IMR-90 (cell line): ENCODE results near the gene C5orf63. TPM values are rescaled to one million over a fixed set of nuclear protein-coding genes. Genes with fewer than 3 reads are reported as not detected.

Experiments used
- ATAC-seq: fragments of 200-7000 bp; cut with Tn5 transposase; 2 replicates; pipeline ENCODE4 v1.9.1; 2020; ENCODE audit warnings: low read depth, mild to moderate bottlenecking, moderate library complexity
- BruUV-seq: library from RNA; stranded (reverse); fragments of 400-500 nt; replicated peaks from 2 replicates; lab custom pipeline; 2021; lab: Mats Ljungman, UMichigan
- CTCF ChIA-PET: fragments of 300-600 bp; formaldehyde crosslinking; extraction: SDS; loops from one replicate; lab custom pipeline; 2021; ENCODE audit warnings: antibody characterized with exemption; lab: Yijun Ruan, JAX
- POLR2A ChIA-PET: fragments of 300-600 bp; sonication (Branson Sonifier 250); formaldehyde crosslinking; loops from one replicate; lab custom pipeline; 2022; ENCODE audit warnings: antibody characterized with exemption; ENCODE audit not compliant: unreplicated experiment; lab: Charles Lee
- DNase-seq: peaks from one replicate; pipeline ENCODE4 v3.0.0; 2013
- H2AFZ ChIP-seq: replicated peaks from 2 replicates; pipeline ENCODE3; 2013; ENCODE audit warnings: low read length, mild to moderate bottlenecking; ENCODE audit not compliant: poor library complexity
- H2AK5ac ChIP-seq: 2 replicates; pipeline ENCODE4 v1.6.1; 2013; ENCODE audit warnings: low read depth, low read length, inconsistent platforms
- H2AK9ac ChIP-seq: replicated peaks from 2 replicates; pipeline ENCODE3; 2013; ENCODE audit warnings: mild to moderate bottlenecking, low read depth, low read length, moderate library complexity; ENCODE audit not compliant: poor library complexity
- H2BK120ac ChIP-seq: 2 replicates; pipeline ENCODE4 v1.6.1; 2013; ENCODE audit warnings: low read depth, low read length, inconsistent platforms
- H2BK15ac ChIP-seq: 3 replicates; pipeline ENCODE4 v1.6.1; 2013; ENCODE audit warnings: low read depth, low read length, inconsistent platforms
- H2BK20ac ChIP-seq: 2 replicates; pipeline ENCODE4 v1.6.1; 2013; ENCODE audit warnings: low read depth, mild to moderate bottlenecking, inconsistent platforms, low read length, moderate library complexity
- H2BK5ac ChIP-seq: 2 replicates; pipeline ENCODE4 v1.6.1; 2013; ENCODE audit warnings: mild to moderate bottlenecking, low read depth, low read length, inconsistent platforms; ENCODE audit not compliant: poor library complexity, severe bottlenecking
- H3K14ac ChIP-seq: replicated peaks from 2 replicates; pipeline ENCODE4 v1.6.1; 2013; ENCODE audit warnings: low read depth, low read length, inconsistent platforms
- H3K18ac ChIP-seq: 2 replicates; pipeline ENCODE4 v1.6.1; 2013; ENCODE audit warnings: low read depth, low read length, control low read depth
- H3K23ac ChIP-seq: 2 replicates; pipeline ENCODE4 v1.6.1; 2013; ENCODE audit warnings: low read depth, low read length, inconsistent platforms
- H3K27ac ChIP-seq: 2 replicates; pipeline ENCODE4 v1.5.1; 2013; ENCODE audit warnings: mild to moderate bottlenecking, control low read depth, low read length; ENCODE audit not compliant: insufficient read depth
- H3K27me3 ChIP-seq: 2 replicates; pipeline ENCODE4 v1.6.1; 2013; ENCODE audit warnings: low read length; ENCODE audit not compliant: control insufficient read depth, insufficient read depth
- H3K36me3 ChIP-seq: 2 replicates; pipeline ENCODE4 v1.6.1; 2013; ENCODE audit warnings: low read length, mixed read lengths; ENCODE audit not compliant: control insufficient read depth, insufficient read depth
- H3K4ac ChIP-seq: 2 replicates; pipeline ENCODE4 v1.6.1; 2013; ENCODE audit warnings: low read depth, low read length, inconsistent platforms
- H3K4me1 ChIP-seq: 2 replicates; pipeline ENCODE4 v1.6.1; 2013; ENCODE audit warnings: low read length, mixed read lengths; ENCODE audit not compliant: control insufficient read depth, insufficient read depth
- H3K4me2 ChIP-seq: 2 replicates; pipeline ENCODE4 v1.6.1; 2013; ENCODE audit warnings: low read depth, mild to moderate bottlenecking, control low read depth, low read length, moderate library complexity
- H3K4me3 ChIP-seq: 2 replicates; pipeline ENCODE4 v1.5.1; 2013; ENCODE audit warnings: low read depth, mild to moderate bottlenecking, control low read depth, low read length, moderate library complexity; ENCODE audit not compliant: insufficient read depth
- H3K56ac ChIP-seq: 2 replicates; pipeline ENCODE4 v1.6.1; 2013; ENCODE audit warnings: low read length, inconsistent platforms; ENCODE audit not compliant: insufficient read depth; ENCODE audit errors: extremely low read depth
- H3K79me1 ChIP-seq, 2 experiments: 2 replicates each; pipeline ENCODE4 v1.6.1; 2013; ENCODE audit warnings: low read length in 2 of 2, inconsistent platforms in 1 of 2, low read depth in 1 of 2
- H3K9ac ChIP-seq: 2 replicates; pipeline ENCODE4 v1.6.1; 2013; ENCODE audit warnings: low read depth, low read length, control low read depth
- H3K9me1 ChIP-seq: 2 replicates; pipeline ENCODE4 v1.6.1; 2013; ENCODE audit warnings: low read length, inconsistent platforms; ENCODE audit not compliant: insufficient read depth
- H3K9me3 ChIP-seq: 2 replicates; pipeline ENCODE4 v1.6.1; 2013; ENCODE audit warnings: low read length; ENCODE audit not compliant: control insufficient read depth, insufficient read depth
- H4K20me1 ChIP-seq: 2 replicates; pipeline ENCODE4 v1.6.1; 2013; ENCODE audit warnings: low read length, inconsistent platforms; ENCODE audit not compliant: insufficient read depth
- H4K5ac ChIP-seq: 2 replicates; pipeline ENCODE4 v1.6.1; 2013; ENCODE audit warnings: mild to moderate bottlenecking, low read depth, low read length, control low read depth
- H4K8ac ChIP-seq, 2 experiments: 2 replicates each; pipeline ENCODE4 v1.6.1; 2013; ENCODE audit warnings: low read depth in 2 of 2, low read length in 2 of 2, control low read depth in 1 of 2, inconsistent platforms in 1 of 2
- H4K91ac ChIP-seq: 2 replicates; pipeline ENCODE4 v1.6.1; 2013; ENCODE audit warnings: low read depth, low read length, inconsistent platforms; ENCODE audit not compliant: insufficient read depth
- BHLHE40 ChIP-seq: fragments of 150-350 bp; IDR thresholded peaks from 2 replicates; pipeline ENCODE4 v1.6.1; 2016; ENCODE audit warnings: mild to moderate bottlenecking, low read depth, low read length
- CEBPB ChIP-seq: IDR thresholded peaks from 2 replicates; pipeline ENCODE4 v1.6.1; 2012; ENCODE audit warnings: low read depth, low read length, improper control_type of control experiment
- CTCF ChIP-seq: conservative IDR thresholded peaks from 2 replicates; pipeline ENCODE4 v1.5.1; 2012; ENCODE audit warnings: mild to moderate bottlenecking, low read depth, low read length, improper control_type of control experiment
- FOS ChIP-seq: fragments of 150-350 bp; IDR thresholded peaks from 2 replicates; pipeline ENCODE4 v1.6.1; 2016; ENCODE audit warnings: low read depth, low read length
- MAZ ChIP-seq: IDR thresholded peaks from 2 replicates; pipeline ENCODE4 v1.6.1; 2012; ENCODE audit warnings: low read depth, mild to moderate bottlenecking, low read length, improper control_type of control experiment, moderate library complexity, borderline replicate concordance
- MXI1 ChIP-seq: IDR thresholded peaks from 2 replicates; pipeline ENCODE4 v1.6.1; 2012; ENCODE audit warnings: low read depth, mild to moderate bottlenecking, low read length, moderate library complexity, borderline replicate concordance
- RCOR1 ChIP-seq: IDR thresholded peaks from 2 replicates; pipeline ENCODE4 v1.6.1; 2012; ENCODE audit warnings: mild to moderate bottlenecking, low read length, improper control_type of control experiment; ENCODE audit not compliant: insufficient replicate concordance
- USF2 ChIP-seq: fragments of 150-350 bp; IDR thresholded peaks from 2 replicates; pipeline ENCODE4 v1.6.1; 2017; ENCODE audit warnings: mild to moderate bottlenecking, antibody characterized with exemption, low read length, low read depth
- WGBS, 2 experiments: methylation state at CpG; one replicate each; pipeline versions ENCODE4 v1.1.5 to v1.1.7; 2013; ENCODE audit warnings: missing lambda C conversion rate in 2 of 2; ENCODE audit not compliant: insufficient read length in 1 of 2; ENCODE audit errors: extremely low coverage in 2 of 2; 5-methylcytosine and 5-hydroxymethylcytosine counted together
- dilution Hi-C: fragments of 300-500 bp; cut with HindIII; formaldehyde crosslinking; loops from one replicate; pipeline ENCODE4 v1.14.3; 2018; ENCODE audit warnings: low sequenced_read_pairs; ENCODE audit not compliant: unreplicated experiment
- in situ Hi-C: fragments of 300-500 bp; cut with MboI; formaldehyde crosslinking; loops from 3 replicates; pipeline ENCODE4 v1.14.3; 2019; ENCODE audit warnings: low sequenced_read_pairs, inconsistent platforms, mixed read lengths
- intact Hi-C: fragments of 100-400 bp; cut with micrococcal nuclease; formaldehyde crosslinking; loops from 2 replicates; pipeline ENCODE4 v1.10.0; 2022
- polyA plus RNA-seq, 3 experiments: library from polyadenylated mRNA; depleted of rRNA; stranded (reverse); fragments of >200 nt; gene quantifications; 2 replicates each; pipeline ENCODE4 v1.2.3, GENCODE V29; 2012; ENCODE audit warnings: low replicate concordance in 1 of 3
- total RNA-seq: library from RNA; depleted of rRNA; stranded (reverse); fragments of >200 nt; gene quantifications from 2 replicates; pipeline ENCODE4 v1.2.3, GENCODE V29; 2012

C5orf63 gene
- total and polyA plus RNA-seq, 2 of the 4 experiments (the other 2 are of a cell fraction), result 0.72 to 1.1 TPM

DNA sequence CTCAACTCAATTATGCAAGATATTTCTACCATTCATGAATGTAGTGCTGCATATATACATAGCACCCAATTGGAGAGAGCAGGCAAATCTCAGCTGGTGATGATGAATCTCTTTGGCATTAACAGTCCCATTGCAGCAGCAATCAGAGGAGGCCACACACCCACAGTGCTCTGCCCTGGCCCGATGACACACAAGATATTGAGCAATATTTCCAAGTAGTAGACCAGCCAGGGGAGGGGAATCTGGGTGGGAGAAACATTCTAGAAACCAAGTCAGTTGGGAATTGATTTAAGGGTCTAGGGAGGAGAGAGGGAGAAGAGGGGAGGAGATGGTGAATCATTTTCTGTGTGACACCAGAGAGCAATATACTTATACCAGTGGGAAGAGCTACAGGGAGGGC lies 14.9 kb upstream of the C5orf63 start:
- Histone ChIP-seq H4K8ac (peak overlapping the region in 1 of 2 experiments; percentile 61; a peak in 2 of 4 replicates), H3K36me3 (no peaks in the 10 kb centered on the region), H3K4me2 (peak overlapping the region; percentile 21; the same call in 1 of the 2 replicates), H4K20me1 (no peaks in the 10 kb centered on the region), H2BK20ac (peak overlapping the region; percentile 69; the same call in 1 of the 2 replicates), H3K9me1 (peaks cover 7% of the 10 kb centered on the region), H3K14ac (peak overlapping the region; percentile 73; the same call in 1 of the 2 replicates), H2BK120ac (peak overlapping the region; percentile 86), H2AK5ac (peak overlapping the region; percentile 30; the same call in 1 of the 2 replicates), H3K4me3 (no peak overlapping the region), H2BK5ac (peak overlapping the region; percentile 87), H2AFZ (peak overlapping the region; percentile 76), H3K27ac (peak overlapping the region; percentile 36; the same call in 1 of the 2 replicates), H3K18ac (peak overlapping the region; percentile 48; the same call in 1 of the 2 replicates), H3K56ac (no peak overlapping the region), H2BK15ac (peak overlapping the region; percentile 26; the same call in 1 of the 3 replicates), H3K4me1 (peaks cover 5% of the 10 kb centered on the region; the same call in 1 of the 2 replicates), H3K9ac (no peak overlapping the region), H3K4ac (peak overlapping the region; percentile 56), H4K91ac (peak overlapping the region; percentile 83; the same call in 1 of the 2 replicates), H3K23ac (peak overlapping the region; percentile 30), H4K5ac (peak overlapping the region; percentile 35; the same call in 1 of the 2 replicates), H3K9me3 (no peaks in the 10 kb centered on the region), H2AK9ac (peak overlapping the region; percentile 56), H3K79me1 (no peaks in the 10 kb centered on the region), H3K27me3 (no peaks in the 10 kb centered on the region)
- dilution Hi-C loops (no loop called here), intact Hi-C loops (loop anchor here (2.0 kb wide), 1 partner anchor 615 kb away; no protein-coding TSS in a partner anchor), in situ Hi-C loops (no loop called here)
- POLR2A ChIA-PET, result no interaction called here
- 0% methylated on average over 1 of the region's 1 CpG; no CpG with 5 or more reads in 1 of the 2 experiments for WGBS, 2 experiments
- no TSS peak for BruUV-seq
- peak; percentile 94 for ATAC-seq
- TF ChIP-seq FOS (peak; percentile 90), CTCF (no peak), BHLHE40 (0 out of 2 replicates have a peak, but pooled peaks have one; percentile 28), MXI1 (no peak), RCOR1 (no peak), MAZ (peak; percentile 38; the same call in 1 of the 2 replicates), CEBPB (peak; percentile 99), USF2 (no peak)
- DNase-seq, result peak; percentile 97
- CTCF ChIA-PET, result no interaction called here
